A673 (cell line): ENCODE measurements around the gene PROSER2.
"Not testable (repeated sequence)": the region's sequence is repeated elsewhere in the genome, so short reads cannot be mapped to it uniquely, and the experiment has no call there.

Experiments
- EZH2 ChIP-seq: fragments of 200-600 bp; sonication (generic); IDR thresholded peaks from 2 replicates; pipeline ENCODE4 v1.6.1; 2017; ENCODE audit warnings: borderline replicate concordance, low read depth, mild to moderate bottlenecking, mixed read lengths, antibody characterized with exemption, low read length; ENCODE audit not compliant: poor library complexity, severe bottlenecking
- TF ChIP-seq, protein P1 (sequence below): fragments of 300-800, 200-600 bp; sonication (generic); conservative IDR thresholded peaks from 2 replicates; pipeline ENCODE4 v1.5.1; 2017; ENCODE audit warnings: low read depth, mild to moderate bottlenecking, antibody characterized with exemption, low read length, moderate library complexity, mixed read lengths

DNA sequence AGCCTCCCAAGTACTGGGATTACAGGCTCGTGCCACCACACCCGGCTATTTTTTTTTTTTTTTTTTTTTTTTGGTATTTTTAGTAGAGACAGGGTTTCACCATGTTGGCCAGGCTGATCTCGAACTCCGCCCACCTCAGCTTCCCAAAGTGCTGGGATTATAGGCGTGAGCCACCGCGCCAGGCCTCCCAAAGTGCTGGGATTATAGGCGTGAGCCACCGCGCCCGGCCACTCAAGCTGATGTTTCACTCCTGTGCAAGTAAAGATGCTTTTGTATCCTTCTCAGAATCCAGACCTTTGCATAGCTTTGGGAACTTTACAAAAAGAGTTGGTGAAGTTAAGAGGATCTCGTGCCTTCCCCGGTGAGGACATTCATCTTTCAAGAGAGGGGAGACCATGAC is 29.5 kb downstream of the PROSER2 start:
- TF ChIP-seq, protein P1, sequence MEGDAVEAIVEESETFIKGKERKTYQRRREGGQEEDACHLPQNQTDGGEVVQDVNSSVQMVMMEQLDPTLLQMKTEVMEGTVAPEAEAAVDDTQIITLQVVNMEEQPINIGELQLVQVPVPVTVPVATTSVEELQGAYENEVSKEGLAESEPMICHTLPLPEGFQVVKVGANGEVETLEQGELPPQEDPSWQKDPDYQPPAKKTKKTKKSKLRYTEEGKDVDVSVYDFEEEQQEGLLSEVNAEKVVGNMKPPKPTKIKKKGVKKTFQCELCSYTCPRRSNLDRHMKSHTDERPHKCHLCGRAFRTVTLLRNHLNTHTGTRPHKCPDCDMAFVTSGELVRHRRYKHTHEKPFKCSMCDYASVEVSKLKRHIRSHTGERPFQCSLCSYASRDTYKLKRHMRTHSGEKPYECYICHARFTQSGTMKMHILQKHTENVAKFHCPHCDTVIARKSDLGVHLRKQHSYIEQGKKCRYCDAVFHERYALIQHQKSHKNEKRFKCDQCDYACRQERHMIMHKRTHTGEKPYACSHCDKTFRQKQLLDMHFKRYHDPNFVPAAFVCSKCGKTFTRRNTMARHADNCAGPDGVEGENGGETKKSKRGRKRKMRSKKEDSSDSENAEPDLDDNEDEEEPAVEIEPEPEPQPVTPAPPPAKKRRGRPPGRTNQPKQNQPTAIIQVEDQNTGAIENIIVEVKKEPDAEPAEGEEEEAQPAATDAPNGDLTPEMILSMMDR: not testable (repeated sequence)
- TF ChIP-seq EZH2: not testable (repeated sequence)
